Measurements from ENCODE around the gene KIAA1958.

GRCh38 chr9:112703304-112703703 is 216.7 kb downstream of the KIAA1958 start:
- TF ChIP-seq CTCF (IDR thresholded peaks at IDR 0.05): no peak
- no peak for TF ChIP-seq POLR2A (IDR thresholded peaks at IDR 0.05)
- no peak for TF ChIP-seq EP300 (IDR thresholded peaks at IDR 0.05)
